HK-2 (cell line): Measurements from ENCODE around the gene SLC2A4RG.
"Not testable (repeated sequence)": the region's sequence is repeated elsewhere in the genome, so short reads cannot be mapped to it uniquely, and the experiment has no call there.

Experiments
- DNase-seq: peaks from one replicate; pipeline ENCODE4 v3.0.0-alpha.2; 2018; ENCODE audit not compliant: unreplicated experiment

The SLC2A4RG gene

GRCh38 chr20:63775096-63775978, 35.8 kb downstream of the SLC2A4RG start:
- DNase-seq = no peak

GRCh38 chr20:63776875-63777274, 37.3 kb downstream of the SLC2A4RG start:
- DNase-seq = not testable (repeated sequence)

GRCh38 chr20:63777614-63778013, 38.0 kb downstream of the SLC2A4RG start:
- DNase-seq = no peak

GRCh38 chr20:63778034-63778752, 38.6 kb downstream of the SLC2A4RG start:
- DNase-seq = no peak

- DNase-seq = no peak
These were observed 39.3 kb downstream of the SLC2A4RG start for GRCh38 chr20:63778857-63779256.

- DNase-seq = no peak
These were observed 41.6 kb downstream of the SLC2A4RG start for GRCh38 chr20:63781181-63781580.

GRCh38 chr20:63782051-63782471, 42.5 kb downstream of the SLC2A4RG start:
- no peak for DNase-seq

GRCh38 chr20:63782521-63782971, 43.0 kb downstream of the SLC2A4RG start:
- DNase-seq = no peak

GRCh38 chr20:63783970-63784369, 44.4 kb downstream of the SLC2A4RG start:
- DNase-seq = no peak

GRCh38 chr20:63785691-63786131, 46.1 kb downstream of the SLC2A4RG start:
- no peak for DNase-seq

GRCh38 chr20:63787302-63787701, 47.7 kb downstream of the SLC2A4RG start:
- DNase-seq = no peak

GRCh38 chr20:63787749-63788148, 48.2 kb downstream of the SLC2A4RG start:
- no peak for DNase-seq

GRCh38 chr20:63789836-63790571, 50.4 kb downstream of the SLC2A4RG start:
- no peak for DNase-seq

GRCh38 chr20:63790572-63791168, 51.1 kb downstream of the SLC2A4RG start:
- no peak for DNase-seq

GRCh38 chr20:63791497-63792156, 52.1 kb downstream of the SLC2A4RG start:
- no peak for DNase-seq

GRCh38 chr20:63792866-63793265, 53.3 kb downstream of the SLC2A4RG start:
- no peak for DNase-seq
